Kasumi-1 (cell line): Measurements from ENCODE around the gene IKZF1.

Source experiments
- DNase-seq, 2 experiments: peaks; one replicate each; lab custom pipeline; 2025; lab: John Stamatoyannopoulos, UW

The IKZF1 gene

DNA sequence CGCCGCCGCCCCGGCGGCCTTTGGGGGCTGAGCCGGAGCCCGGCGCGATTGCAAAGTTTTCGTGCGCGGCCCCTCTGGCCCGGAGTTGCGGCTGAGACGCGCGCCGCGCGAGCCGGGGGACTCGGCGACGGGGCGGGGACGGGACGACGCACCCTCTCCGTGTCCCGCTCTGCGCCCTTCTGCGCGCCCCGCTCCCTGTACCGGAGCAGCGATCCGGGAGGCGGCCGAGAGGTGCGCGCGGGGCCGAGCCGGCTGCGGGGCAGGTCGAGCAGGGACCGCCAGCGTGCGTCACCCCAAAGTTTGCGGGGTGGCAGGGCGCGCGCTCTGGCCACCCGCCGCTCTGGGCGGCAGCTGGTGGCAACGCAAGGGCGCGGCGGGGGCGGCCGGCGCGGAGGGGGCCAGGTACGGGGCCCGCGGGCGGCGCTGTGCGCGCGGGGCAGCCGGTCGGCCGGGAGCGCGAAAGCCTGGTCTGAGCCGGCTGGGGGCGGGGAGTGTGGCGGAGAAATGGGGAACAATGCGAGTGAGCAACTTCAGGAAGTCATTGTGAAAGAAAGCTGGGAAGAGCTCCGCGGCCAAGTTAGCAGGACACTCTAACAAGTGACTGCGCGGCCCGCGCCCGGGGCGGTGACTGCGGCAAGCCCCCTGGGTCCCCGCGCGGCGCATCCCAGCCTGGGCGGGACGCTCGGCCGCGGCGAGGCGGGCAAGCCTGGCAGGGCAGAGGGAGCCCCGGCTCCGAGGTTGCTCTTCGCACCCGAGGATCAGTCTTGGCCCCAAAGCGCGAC lies at the start of gene IKZF1:
TSS of gene IKZF1 (plus strand) at position 588 of the 782 bp plus-strand sequence. CDS start 14,346 bp downstream, outside the sequence.
- peak; percentile 97 for DNase-seq

DNA sequence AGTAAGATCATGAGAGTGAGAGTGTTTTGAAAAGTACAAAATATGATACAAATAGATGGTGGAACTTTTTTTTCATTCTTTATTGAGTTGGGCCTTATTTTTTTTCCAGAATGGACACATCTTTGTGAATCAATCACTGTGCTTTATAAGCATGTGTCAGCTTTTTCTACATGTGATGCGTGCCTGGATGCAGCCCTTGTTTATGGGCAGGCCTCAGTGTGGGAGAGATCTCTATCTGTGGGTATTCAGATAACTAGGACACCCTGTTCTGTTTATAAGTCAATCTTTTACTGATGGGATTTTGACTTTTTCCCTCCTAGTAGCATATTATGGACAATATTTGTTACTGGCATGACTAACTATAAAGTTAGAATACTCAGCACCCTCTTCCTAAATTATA lies 42.9 kb upstream of the IKZF1 start:
- DNase-seq, result no peak

DNA sequence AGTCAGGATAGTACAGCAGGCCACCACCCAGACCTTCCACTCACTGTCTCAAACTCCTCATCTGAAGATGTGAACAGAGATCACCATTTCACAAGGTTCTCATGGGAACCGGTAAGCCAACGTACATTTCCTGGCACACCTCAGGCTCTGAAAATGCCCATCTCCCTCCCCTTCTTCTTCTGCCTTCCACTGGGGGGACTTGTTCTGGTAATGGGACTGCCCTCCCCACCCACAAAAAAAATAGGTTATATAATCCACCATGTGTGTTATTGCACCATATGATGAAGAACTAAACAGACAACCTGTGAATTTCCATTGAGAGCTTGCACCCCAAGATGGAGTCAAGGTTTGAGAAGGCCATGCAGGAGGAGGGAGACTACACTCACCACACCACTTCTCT lies 42.1 kb upstream of the IKZF1 start:
- no peak for DNase-seq

DNA sequence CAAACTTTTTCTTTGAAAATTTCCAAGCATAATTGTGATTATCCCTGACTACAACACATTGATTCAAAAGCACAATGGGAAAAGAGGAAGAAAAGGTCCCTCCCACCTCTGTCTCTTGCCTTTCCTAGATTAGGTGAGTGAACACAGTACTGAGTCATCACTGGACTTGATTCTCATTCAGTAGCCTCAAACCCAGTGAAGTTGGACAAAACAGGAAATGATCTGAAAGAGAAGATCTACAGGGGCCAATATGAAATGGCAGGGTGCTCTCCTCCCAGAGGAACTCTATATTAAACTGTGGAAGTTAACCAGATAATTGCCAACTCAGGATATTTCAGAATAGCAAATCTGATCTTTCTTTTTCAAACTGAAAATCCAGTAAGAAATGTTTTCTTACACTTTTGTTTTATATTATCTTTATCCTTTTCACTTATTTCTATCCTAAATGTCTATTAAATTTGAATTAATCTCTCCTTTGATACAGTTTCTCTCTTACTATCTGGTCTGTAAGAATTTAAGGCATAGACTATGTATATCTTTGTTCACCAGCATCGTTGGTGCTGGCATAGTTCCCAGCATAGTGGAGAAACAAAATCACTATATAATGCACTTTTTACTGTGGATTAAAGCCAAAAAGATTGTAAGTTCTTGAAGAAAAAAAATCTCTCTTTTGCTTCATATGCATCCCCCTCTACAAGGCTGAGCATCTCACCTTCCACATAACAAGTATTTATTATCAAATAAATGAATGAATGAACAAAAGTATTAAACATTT lies 41.4 kb upstream of the IKZF1 start:
- DNase-seq, result peak; percentile 62 to 66

DNA sequence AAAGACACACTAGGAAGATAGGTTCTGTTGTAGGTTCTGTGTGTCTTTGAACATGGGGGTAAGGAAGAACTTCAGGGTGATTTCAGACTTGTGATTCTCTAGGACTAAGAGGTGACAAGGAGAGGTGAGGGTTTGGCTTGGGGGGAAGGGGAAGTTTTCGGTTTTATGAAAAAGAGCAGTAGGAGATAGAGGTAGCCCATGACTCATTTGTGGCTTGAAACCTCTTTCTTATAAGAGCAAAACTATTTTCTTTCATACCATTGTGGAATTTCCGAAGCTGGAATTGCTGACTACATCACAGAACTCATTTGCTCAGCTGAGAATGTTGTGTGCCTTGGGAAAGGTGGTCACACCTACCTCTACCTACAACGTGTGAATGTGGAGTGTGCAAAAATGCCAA lies 39.6 kb upstream of the IKZF1 start:
- no peak for DNase-seq

DNA sequence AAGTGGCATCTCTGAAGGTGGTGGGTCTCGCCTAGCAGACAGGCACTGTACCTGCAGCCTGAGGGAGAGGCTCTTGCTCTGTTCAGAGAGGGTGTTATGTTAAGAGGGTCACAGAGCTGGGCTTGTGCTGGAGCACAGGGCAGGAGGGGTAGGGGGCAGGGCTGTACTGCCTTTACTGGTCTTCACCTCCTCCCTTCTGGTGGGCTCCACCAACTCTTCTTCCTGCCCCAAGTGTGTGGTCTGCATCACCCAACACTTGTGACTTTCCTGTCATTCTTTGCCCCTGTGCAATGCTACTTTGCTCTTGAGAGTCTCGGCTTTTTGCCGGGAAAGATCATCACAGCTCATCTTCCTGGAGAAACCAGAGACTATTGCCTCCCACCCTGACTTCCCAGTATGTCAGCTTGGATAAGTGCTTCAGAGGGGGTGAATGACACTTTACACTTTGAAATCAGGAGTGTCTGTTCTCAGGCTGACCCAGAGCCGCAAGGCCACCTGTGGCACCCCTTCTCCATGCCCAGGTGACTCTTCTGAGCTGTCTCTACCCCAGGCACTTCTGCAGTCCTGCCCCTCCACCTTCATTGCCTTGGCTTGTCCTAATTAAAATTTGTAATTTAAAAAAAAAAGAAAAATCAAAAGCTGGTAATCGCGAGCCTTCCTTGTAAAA lies 38.4 kb upstream of the IKZF1 start:
- DNase-seq, result no peak

DNA sequence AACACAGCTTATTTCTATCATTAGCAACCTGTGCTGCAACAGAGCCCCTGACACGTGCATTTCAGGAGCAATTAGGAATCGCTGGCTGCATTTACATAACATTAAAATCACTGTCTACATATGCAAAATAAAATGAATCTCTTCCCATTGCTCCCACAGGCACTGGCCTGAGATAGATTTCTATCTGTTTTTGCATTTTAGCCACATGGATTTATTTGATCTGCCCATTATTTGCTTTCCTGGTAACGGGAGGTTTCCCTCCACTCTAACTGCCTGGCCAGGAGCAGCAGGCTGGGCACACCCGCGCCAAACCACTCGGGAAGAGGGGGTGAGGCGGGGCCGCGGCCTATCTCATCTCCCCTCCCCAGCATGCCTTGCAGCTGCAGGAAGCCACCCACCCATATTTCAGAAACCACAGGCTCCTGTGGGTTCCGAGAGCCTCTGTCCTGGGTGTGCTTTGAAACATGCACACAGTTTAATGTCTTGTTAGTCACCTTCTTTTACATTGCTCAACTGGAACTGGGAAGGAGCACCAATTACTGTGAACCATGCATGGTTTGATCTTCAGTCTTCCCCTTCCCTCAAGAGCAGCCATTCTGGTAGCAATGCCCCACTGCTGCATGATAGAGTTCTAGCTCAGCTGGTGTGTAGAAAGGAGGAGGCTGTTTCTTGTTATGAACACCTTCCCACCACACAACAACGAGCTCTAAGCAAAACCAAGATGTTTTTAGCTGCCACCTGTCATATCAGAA lies 37.7 kb upstream of the IKZF1 start:
- DNase-seq, result peak; percentile 92 to 94

DNA sequence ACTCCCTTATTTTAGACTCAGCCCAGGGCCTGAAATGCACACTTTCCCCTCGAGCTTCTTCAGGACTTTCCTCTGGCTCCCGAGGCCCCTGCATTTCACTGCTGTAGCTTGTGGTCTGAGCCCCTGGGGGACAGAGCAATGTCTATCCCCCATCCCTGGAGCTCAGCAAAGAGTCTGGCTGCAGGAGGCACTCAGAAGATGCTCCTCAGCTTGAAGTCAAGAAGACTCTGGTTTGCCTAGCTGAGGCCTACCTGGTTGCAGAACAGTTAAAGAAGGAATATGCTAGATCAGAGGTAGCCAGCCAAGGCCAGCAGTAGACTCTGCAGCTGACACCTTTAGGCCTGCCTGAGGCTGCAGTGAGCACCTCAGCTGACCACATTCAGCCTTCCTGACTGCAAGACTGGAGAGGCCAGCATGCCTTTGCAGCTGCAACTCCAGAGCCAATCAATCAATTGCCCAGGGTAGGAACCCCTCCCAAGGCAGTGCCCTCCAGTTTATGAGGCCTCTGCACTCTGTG lies 36.9 kb upstream of the IKZF1 start:
- no peak for DNase-seq

DNA sequence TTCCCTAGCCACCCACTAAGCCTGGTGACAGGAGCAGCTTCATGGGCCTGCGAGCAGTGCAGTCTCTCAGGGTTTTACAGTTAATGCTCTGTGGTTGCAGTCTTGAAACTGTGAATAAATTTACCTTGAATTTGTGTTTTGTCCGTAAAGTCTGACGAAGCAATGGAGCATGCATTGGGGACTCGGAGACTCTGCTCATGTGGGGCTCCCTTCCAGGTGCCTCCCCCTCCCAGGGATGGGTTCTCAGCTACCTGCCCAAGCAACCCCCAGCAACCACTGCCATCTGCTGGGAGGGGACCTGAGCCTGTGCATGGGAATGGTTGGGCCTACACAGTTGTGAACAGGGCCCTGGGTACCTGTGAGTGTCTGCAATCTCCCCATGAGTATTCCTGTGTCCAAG lies 36.3 kb upstream of the IKZF1 start:
- DNase-seq, result no peak

DNA sequence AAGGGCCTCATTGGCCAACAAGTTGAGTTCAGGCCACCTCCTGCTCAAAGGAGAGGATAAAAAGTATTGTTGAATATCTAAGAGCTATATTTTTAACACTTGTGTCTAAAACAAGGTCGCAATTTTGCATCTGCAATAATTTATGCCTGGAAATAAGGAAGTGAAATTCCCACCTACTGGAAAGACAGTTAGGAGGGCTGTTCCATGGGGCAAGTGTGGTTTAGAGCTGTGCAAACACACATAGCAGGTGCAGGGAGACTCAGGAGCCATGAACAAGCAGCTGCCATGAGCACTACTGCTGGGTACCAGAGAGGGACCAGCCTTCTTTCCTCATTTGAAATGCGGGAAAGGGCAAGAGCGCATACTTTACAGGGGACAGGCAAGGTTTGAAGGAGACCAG lies 35.5 kb upstream of the IKZF1 start:
- no peak for DNase-seq

DNA sequence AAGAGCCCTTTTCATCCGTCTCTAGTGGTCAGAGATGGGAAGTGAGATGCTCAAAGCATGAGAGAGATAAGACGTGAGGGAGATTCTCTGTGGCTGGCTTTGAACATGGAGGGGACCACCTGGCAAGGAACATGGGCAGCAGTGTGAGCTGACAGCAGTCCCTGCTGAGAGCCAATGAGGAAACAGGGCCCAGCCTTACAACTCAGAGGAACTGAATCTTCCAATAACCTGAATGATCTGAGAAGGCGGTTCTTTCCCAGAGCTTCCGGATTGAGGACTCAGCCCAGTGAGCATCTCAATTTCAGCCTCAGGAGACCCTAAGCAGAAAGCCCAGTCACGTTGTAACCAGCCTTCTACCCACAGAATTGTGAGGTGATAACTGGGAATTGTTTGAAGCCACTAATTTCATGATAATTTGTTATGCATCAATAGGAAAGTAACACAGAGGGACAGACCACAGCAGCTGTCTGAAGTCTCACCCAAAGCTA lies 33.9 kb upstream of the IKZF1 start:
- no peak for DNase-seq

DNA sequence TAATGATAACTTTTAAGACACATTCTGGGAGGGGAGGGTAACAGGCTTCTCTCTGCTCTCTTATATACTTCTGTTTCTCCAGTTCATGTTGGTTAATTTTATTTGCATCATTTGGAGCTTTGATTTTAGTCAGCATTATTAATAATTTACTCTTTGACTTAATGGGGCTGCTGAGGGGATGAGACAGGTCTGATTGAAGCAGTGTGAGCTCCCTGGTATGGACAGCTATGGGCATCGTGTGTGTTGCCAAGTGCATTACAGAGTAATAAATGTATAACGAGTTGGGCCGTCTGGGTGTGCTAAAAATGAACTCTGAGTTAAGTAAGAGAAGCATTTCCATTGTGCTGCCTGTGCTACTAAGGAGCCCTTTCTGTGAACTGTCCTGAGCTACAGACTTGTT lies 31.7 kb upstream of the IKZF1 start:
- no peak for DNase-seq

DNA sequence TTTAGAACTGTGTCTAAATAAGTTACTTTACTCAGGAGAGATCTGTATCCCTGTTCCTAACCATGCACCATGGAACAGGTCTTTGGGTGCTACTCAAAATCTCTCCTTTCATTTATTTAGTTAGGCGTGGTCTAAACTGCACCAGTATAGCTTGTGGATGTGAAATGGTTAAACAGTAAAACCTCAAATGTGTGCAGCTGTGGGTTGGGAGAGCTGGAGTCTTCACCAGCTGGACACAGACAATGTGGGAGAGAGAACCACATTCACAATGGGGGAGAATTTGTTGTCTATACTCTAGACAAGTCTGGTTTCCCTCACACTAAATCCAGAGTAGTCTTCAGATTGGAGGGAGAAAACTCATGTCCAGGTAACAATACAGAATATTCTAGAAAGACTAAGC lies 31.2 kb upstream of the IKZF1 start:
- DNase-seq, result no peak

DNA sequence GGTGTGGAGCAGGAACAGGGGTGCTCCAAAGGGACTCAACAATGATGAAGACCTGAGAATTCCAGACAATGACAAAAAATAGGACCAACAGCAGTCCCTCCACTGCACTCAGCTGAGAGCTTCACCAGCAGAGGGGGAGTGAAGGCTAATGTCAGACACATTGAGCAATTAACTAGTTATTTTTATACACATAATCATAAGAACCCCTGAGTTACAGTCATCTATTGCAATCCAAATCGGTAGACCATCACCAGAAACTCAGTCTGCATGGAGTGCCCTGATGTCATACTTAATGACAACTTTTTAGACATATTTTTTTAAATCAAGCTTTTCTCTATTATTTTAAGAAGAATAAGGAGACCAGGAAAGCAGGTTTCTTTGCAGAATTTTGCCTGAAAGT lies 30.6 kb upstream of the IKZF1 start:
- DNase-seq, result no peak

DNA sequence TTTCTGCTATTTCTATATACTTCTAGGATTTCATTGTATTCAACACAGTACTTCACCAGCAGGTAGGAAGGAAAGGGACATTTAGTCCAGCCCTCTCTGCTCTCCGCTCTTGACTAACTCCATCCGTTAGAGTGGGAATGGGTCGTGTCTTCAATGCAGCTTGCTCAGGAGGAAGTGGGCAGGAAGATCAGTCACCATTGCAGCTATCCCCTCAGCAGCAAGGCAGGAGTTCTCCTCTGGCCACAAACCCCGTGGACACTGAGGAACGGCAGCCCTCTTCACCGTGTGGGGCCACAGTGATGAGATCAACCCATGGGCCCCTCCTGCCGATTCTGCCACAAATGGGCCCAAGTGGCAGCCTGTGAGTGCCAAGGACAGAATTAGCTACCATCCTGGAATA lies 30.2 kb upstream of the IKZF1 start:
- DNase-seq, result peak; percentile 55 to 77

DNA sequence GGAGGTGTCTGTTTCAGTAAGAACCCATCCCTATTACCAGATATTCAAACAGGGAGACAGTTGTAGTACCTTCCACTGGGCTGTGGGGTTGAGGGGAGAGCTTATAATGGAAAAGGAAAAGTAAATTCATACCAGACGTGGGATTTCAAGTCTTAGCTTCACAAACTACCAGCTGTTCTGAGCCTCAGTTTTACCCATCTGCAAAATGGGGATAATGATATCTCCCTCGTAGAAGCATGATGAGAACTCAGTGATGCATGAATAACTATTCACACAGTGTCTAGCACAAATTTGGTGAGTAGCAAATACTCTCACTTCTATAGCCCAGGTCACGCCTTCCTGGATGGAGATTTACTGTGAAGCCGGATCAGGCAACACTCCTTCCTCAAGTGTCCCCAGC lies 29.1 kb upstream of the IKZF1 start:
- DNase-seq, result no peak

DNA sequence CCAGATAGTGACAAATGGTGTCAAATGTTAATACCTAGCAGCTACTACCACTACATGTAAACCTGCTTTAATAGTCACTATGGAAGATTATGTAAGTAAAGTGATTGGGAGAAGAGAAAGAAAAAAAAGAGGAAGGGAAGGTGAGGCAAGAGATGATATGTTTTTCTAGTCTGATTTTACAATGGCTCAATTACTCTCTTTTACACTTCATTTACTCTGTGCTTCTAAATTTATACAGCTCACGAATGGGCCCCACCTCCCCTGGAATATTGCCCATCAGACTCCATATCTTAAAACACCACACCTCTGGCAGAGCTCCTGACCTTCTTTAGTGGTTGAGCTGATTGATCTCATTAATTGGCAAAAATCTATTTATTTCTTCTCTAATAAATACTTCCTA lies 28.0 kb upstream of the IKZF1 start:
- peak; percentile 33 to 51 for DNase-seq

DNA sequence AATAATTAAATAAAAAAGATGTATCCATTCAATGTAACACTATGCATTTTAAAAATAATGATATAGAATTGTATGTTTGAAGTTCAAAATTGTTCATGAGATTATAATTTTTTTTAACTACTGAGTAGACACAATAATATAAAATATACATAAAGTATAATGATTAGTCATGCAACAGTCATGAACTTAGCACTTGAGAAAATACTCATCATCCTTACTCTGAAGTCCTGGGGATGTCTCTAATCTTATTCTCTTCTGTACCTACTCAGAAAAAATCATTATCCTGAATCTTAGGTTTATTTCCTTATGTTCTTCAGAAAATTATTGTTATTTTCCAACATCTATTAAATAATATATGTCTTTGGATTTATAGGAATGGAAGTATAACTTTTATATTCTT lies 26.4 kb upstream of the IKZF1 start:
- DNase-seq, result no peak

DNA sequence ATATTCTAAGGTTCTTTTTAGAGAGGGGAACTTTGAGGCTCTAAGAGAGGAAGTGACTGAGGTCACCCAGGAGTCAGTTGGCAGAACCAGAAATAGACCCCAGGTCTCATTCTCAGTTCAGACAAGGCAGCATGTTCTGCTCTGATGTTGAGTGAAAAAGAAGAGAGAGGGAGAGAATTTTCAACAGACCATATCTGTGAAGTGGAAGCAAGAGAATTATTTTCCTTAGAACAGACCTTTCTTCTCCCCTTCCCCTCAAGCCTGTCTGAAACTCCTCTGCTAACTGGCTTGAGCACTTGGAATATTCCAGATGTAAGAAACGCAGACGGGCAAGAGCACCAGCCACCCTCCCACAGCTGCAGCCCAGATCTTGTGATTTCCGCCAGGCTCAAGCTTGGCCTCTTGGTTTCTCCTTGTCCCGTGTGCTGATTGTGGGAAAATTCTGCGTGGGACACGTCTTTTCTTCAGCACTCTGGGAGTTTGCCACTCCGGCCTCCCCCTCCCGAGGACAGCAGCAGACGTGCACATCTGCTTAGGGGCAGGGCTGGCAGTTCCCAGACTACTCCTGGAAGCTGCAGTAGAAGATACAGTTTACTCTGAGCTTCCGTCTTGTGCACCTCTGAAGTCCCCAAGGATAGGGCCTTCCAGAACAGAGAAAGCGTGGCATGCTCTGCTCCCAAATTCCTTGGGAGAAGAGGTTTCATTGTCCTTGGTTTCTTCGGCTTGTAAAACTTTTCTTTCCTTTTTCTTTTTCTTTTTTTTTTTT lies 22.7 kb upstream of the IKZF1 start:
- peak; percentile 92 to 93 for DNase-seq

DNA sequence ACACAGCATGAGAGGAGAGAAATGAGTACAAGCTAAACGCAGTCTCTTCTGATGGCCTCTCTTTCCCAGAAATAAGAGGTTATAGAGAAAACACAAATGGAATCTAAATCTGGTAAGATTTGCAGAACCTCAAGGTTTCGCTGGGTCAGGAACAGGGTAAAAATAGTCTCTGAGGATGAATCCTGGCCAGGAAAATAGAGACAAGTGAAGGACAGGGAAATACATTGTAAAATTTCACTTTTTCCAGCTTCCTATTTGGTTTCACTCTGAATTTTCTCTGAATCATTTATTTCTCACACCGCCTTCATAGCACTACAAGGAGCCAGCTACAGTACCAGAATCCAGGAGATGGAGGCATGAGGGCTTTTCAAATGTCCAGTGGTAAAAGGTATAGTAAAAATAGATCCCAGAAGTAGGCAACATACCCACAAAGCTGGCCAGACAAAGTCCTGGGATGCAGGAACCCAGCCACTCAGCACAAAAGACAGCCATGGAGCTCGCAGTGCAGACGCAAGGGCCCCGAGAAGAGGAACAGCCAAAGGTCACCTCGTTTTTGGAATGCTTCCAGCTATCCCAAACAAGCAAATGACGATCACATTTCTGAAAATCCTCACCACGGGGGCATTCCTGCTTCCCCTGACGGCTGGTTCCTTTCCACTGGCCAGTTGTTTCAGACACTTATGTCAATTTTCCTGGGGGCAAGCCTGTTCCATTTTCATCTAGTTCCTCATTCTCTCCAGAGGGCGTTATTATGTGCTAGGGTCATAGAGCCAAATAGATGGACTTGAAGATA lies 21.5 kb upstream of the IKZF1 start:
- DNase-seq, result peak; percentile 32 to 33
